A549 (cell line): ENCODE measurements around the gene DLGAP5.

Experiments
- EP300 ChIP-seq, 2 experiments: fragments of >200 bp; sonication (Bioruptor Twin); formaldehyde crosslinking; IDR thresholded peaks; 2 replicates in 1 of 2; 3 replicates in 1 of 2; pipeline ENCODE4 v1.6.1; 2016 to 2017
- HDAC2 ChIP-seq: fragments of 200-600 bp; sonication (generic); IDR thresholded peaks from 2 replicates; pipeline ENCODE4 v1.6.1; 2016
- POLR2A ChIP-seq: IDR thresholded peaks from 2 replicates; pipeline ENCODE4 v1.6.1; 2012; ENCODE audit warnings: mild to moderate bottlenecking, low read length
- RAD21 ChIP-seq, 2 experiments: fragments of >200 bp in 1 of 2; sonication (Bioruptor Twin) in 1 of 2; formaldehyde crosslinking in 1 of 2; IDR thresholded peaks in 1 of 2; conservative IDR thresholded peaks in 1 of 2; 2 replicates in 1 of 2; 3 replicates in 1 of 2; pipeline ENCODE4 v1.6.1; 2012 to 2018; ENCODE audit warnings: inconsistent platforms in 1 of 2
- RNF2 ChIP-seq: fragments of 200-600 bp; sonication (generic); IDR thresholded peaks from 2 replicates; pipeline ENCODE4 v1.6.1; 2016; ENCODE audit warnings: low read depth, mild to moderate bottlenecking, antibody characterized with exemption, moderate library complexity, borderline replicate concordance
- SMC3 ChIP-seq: fragments of >200 bp; sonication (Bioruptor Twin); formaldehyde crosslinking; IDR thresholded peaks from 3 replicates; pipeline ENCODE4 v1.6.1; 2018; ENCODE audit warnings: inconsistent platforms
- SREBF2 ChIP-seq: fragments of 450-650 bp; IDR thresholded peaks from 2 replicates; pipeline ENCODE4 v1.6.1; 2014; ENCODE audit warnings: mild to moderate bottlenecking, moderate library complexity
- TF ChIP-seq, protein P1 (sequence below): fragments of >200 bp; sonication (Bioruptor Twin); formaldehyde crosslinking; IDR thresholded peaks from 3 replicates; pipeline ENCODE4 v1.5.1; 2016
- TF ChIP-seq, protein P2 (sequence below): IDR thresholded peaks from 2 replicates; pipeline ENCODE4 v1.6.1; 2012
- TF ChIP-seq, protein P3 (sequence below): fragments of >200 bp; sonication (Bioruptor Twin); formaldehyde crosslinking; IDR thresholded peaks from 2 replicates; pipeline ENCODE4 v1.6.1; 2016
- TF ChIP-seq, protein P4 (sequence below): fragments of 200-600 bp; sonication (generic); IDR thresholded peaks from 2 replicates; pipeline ENCODE4 v1.6.1; 2016; ENCODE audit warnings: antibody characterized with exemption, mild to moderate bottlenecking, moderate library complexity

DNA sequence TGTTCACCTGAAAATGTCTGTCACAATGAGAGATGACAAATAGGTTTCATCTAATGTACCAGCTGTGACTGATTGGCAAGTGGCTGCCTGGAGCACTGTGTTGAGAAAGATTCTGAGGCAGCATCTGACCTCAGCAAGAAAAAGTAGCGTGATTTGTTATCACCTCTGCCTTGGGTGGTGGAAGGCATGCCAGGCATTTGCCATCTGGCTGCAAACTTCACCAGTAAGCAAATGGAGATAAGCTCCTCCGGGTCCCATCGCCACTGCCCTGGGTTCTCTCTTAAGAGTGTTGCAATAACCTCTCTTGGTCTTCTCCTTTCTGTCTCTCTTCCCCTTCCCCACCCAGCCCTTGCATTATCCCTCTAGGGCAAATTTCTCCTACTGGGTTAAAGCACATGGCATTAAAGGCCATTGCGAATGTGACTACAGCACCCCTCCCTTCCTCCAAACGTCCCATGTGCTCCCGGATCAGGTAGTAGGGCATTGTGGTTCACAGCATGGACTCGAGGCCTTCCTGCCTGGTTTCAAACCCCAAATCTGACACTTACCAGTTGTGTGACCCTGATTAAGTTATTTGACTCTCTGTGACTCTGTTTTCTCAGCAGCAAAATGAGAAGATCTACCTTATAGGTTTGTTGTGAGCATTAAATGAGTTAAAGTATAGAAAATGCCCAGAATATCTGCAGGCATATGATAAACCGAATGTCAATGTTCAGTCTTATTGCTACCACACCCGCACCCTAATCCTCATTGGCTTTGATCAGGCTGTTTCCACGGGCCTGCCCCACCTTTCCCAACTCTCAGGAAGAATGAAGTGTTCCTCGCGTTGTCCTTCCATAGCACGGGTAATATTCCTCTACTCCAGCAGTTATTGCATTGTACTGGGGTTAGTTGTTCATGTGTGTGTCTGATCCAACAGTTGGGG, 70.6 kb downstream of the DLGAP5 start:
- TF ChIP-seq, protein P1, sequence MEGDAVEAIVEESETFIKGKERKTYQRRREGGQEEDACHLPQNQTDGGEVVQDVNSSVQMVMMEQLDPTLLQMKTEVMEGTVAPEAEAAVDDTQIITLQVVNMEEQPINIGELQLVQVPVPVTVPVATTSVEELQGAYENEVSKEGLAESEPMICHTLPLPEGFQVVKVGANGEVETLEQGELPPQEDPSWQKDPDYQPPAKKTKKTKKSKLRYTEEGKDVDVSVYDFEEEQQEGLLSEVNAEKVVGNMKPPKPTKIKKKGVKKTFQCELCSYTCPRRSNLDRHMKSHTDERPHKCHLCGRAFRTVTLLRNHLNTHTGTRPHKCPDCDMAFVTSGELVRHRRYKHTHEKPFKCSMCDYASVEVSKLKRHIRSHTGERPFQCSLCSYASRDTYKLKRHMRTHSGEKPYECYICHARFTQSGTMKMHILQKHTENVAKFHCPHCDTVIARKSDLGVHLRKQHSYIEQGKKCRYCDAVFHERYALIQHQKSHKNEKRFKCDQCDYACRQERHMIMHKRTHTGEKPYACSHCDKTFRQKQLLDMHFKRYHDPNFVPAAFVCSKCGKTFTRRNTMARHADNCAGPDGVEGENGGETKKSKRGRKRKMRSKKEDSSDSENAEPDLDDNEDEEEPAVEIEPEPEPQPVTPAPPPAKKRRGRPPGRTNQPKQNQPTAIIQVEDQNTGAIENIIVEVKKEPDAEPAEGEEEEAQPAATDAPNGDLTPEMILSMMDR: no peak
- TF ChIP-seq POLR2A (no peak), SMC3 (no peak), SREBF2 (no peak), EP300 (IDR thresholded peaks at IDR 0.05) (no peak), RNF2 (no peak), RAD21 (conservative IDR thresholded peaks at IDR 0.05 in 1 of 2, IDR thresholded peaks at IDR 0.05 in 1 of 2) (no peak), HDAC2 (no peak)
- TF ChIP-seq, protein P2, sequence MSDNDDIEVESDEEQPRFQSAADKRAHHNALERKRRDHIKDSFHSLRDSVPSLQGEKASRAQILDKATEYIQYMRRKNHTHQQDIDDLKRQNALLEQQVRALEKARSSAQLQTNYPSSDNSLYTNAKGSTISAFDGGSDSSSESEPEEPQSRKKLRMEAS: no peak
- TF ChIP-seq, protein P3, sequence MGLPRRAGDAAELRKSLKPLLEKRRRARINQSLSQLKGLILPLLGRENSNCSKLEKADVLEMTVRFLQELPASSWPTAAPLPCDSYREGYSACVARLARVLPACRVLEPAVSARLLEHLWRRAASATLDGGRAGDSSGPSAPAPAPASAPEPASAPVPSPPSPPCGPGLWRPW: no peak
- TF ChIP-seq, protein P4, sequence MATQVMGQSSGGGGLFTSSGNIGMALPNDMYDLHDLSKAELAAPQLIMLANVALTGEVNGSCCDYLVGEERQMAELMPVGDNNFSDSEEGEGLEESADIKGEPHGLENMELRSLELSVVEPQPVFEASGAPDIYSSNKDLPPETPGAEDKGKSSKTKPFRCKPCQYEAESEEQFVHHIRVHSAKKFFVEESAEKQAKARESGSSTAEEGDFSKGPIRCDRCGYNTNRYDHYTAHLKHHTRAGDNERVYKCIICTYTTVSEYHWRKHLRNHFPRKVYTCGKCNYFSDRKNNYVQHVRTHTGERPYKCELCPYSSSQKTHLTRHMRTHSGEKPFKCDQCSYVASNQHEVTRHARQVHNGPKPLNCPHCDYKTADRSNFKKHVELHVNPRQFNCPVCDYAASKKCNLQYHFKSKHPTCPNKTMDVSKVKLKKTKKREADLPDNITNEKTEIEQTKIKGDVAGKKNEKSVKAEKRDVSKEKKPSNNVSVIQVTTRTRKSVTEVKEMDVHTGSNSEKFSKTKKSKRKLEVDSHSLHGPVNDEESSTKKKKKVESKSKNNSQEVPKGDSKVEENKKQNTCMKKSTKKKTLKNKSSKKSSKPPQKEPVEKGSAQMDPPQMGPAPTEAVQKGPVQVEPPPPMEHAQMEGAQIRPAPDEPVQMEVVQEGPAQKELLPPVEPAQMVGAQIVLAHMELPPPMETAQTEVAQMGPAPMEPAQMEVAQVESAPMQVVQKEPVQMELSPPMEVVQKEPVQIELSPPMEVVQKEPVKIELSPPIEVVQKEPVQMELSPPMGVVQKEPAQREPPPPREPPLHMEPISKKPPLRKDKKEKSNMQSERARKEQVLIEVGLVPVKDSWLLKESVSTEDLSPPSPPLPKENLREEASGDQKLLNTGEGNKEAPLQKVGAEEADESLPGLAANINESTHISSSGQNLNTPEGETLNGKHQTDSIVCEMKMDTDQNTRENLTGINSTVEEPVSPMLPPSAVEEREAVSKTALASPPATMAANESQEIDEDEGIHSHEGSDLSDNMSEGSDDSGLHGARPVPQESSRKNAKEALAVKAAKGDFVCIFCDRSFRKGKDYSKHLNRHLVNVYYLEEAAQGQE: no peak
